Mucosa of descending colon (tissue), 3 donors: ENCODE data around the gene PLCB4. TPM values are rescaled to one million over a fixed set of nuclear protein-coding genes. Genes with fewer than 3 reads are reported as not detected.
A peak's percentile ranks its signal among the peaks of the same experiment; 100 is the strongest.

Source experiments
- ATAC-seq: fragments of 200-7000 bp; cut with Tn5 transposase; one replicate; pipeline ENCODE4 v1.9.1; 2020; ENCODE audit warnings: mild to moderate bottlenecking, moderate library complexity
- DNase-seq, 3 donors: peaks; one replicate each; pipeline ENCODE4 v3.0.0-alpha.2; 2020
- H3K36me3 ChIP-seq: fragments of 200-600 bp; one replicate; pipeline ENCODE4 v1.8.0; 2021; ENCODE audit warnings: low read depth, mild to moderate bottlenecking
- H3K4me1 ChIP-seq: fragments of 200-600 bp; one replicate; pipeline ENCODE4 v1.8.0; 2021; ENCODE audit warnings: low read depth, mild to moderate bottlenecking
- H3K4me3 ChIP-seq: fragments of 200-600 bp; one replicate; pipeline ENCODE4 v1.8.0; 2021; ENCODE audit warnings: mild to moderate bottlenecking
- H3K9me3 ChIP-seq: fragments of 200-600 bp; one replicate; pipeline ENCODE4 v1.8.0; 2021; ENCODE audit warnings: mild to moderate bottlenecking
- CTCF ChIP-seq: fragments of 200-600 bp; IDR thresholded peaks from one replicate; pipeline ENCODE4 v1.8.0; 2022; ENCODE audit warnings: antibody characterized with exemption, mild to moderate bottlenecking
- intact Hi-C, 2 donors: fragments of 100-400 bp; cut with DNase I in 1 of 2; cut with micrococcal nuclease in 1 of 2; formaldehyde crosslinking; loops; one replicate each; pipeline versions ENCODE4 v1.11.0 to v1.11.1; 2022; cut with DNase I, micrococcal nuclease
- total RNA-seq, 3 donors: library from RNA; stranded (reverse); fragmentation: NEBNext Ultra II Directional in 2 of 3; extraction: Animal tissue kit (Norgen Biotek cat#: 25700) in 2 of 3; gene quantifications; one replicate each; pipeline versions ENCODE4 v1.2.1 to v1.2.4, GENCODE V29; 2021 to 2023
- donor health status: DM: no; HTN: no; CAD: no; lungs with moderate emphysema.
- donor health status: DM: no; HTN: no; CAD: no.
- donor health status: DM: no; HTN: yes; CAD: no.

PLCB4 gene
- total RNA-seq, 3 donors from 2014 or later, result 37.8 to 55.0 (median 51.2) TPM

GRCh38 chr20:9358001-9358400 is 289.1 kb downstream of the PLCB4 start:
- TF ChIP-seq CTCF, result no peak
- Histone ChIP-seq H3K9me3 (no peaks in the 10 kb centered on the region), H3K4me3 (no peak overlapping the region), H3K4me1 (no peaks in the 10 kb centered on the region), H3K36me3 (no peaks in the 10 kb centered on the region)
- DNase-seq (no peak), ATAC-seq (no peak)
- intact Hi-C loops, result loop anchor here (10.0 kb wide), 3 partner anchors 293 to 573 kb away; partner anchors contain the start of gene PLCB4 (in 1 of the 2)

GRCh38 chr20:9359561-9360308 is 290.8 kb downstream of the PLCB4 start:
- no peaks in the 10 kb centered on the region for H3K4me1 ChIP-seq
- TF ChIP-seq CTCF, result no peak
- ATAC-seq (peak; percentile 89), DNase-seq (peak; percentile 47 to 81 (median 55))
- intact Hi-C loops, result loop anchor here (10.0 kb wide), 3 partner anchors 295 to 575 kb away; partner anchors contain the start of gene PLCB4 (in 1 of the 2)
- no peak overlapping the region for H3K4me3 ChIP-seq
- H3K9me3 ChIP-seq, result no peaks in the 10 kb centered on the region
- no peaks in the 10 kb centered on the region for H3K36me3 ChIP-seq

- TF ChIP-seq CTCF, result no peak
- intact Hi-C loops, result no loop called here
- H3K4me1 ChIP-seq, result no peaks in the 10 kb centered on the region
- H3K4me3 ChIP-seq, result no peak overlapping the region
- ATAC-seq (no peak), DNase-seq (no peak)
- no peaks in the 10 kb centered on the region for H3K9me3 ChIP-seq
- H3K36me3 ChIP-seq, result no peaks in the 10 kb centered on the region
These were observed 291.5 kb downstream of the PLCB4 start for GRCh38 chr20:9360431-9360830.

- no peak for DNase-seq
- Histone ChIP-seq H3K4me1 (no peaks in the 10 kb centered on the region), H3K36me3 (no peaks in the 10 kb centered on the region), H3K4me3 (no peak overlapping the region), H3K9me3 (no peaks in the 10 kb centered on the region)
- intact Hi-C loops, result no loop called here
- TF ChIP-seq CTCF, result no peak
- peak; percentile 52 for ATAC-seq
These were observed 294.8 kb downstream of the PLCB4 start for GRCh38 chr20:9363673-9364072.

DNA sequence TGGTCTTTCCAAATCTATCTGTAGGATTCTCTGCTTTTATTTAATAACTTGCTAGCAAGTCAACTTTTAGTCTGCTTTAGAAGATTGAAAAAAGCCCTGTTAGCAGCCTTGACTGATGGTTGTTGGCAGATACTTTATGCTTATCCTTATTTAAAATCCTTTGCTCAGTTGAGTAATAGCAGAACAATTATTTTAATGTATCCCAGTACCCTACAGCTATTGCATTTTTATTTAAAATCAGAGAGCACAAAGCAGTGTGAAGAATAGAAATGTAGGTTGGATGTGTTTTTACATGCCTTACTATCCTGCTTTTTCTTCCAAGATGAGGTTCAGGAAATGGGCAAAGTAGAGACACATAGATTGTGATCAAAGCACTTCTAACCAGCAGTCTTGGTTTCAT is 298.4 kb downstream of the PLCB4 start:
- H3K4me3 ChIP-seq, result no peak overlapping the region
- H3K4me1 ChIP-seq, result no peaks in the 10 kb centered on the region
- H3K36me3 ChIP-seq, result no peaks in the 10 kb centered on the region
- no peak for TF ChIP-seq CTCF
- intact Hi-C loops, result no loop called here
- ATAC-seq (no peak), DNase-seq (no peak)
- no peaks in the 10 kb centered on the region for H3K9me3 ChIP-seq
